HEK293T (cell line): Measurements from ENCODE around the gene CR1.

Experiments
- CTCF ChIA-PET: fragments of 350-600 bp; formaldehyde crosslinking; extraction: SDS; loops from one replicate; lab custom pipeline; 2021; ENCODE audit warnings: antibody characterized with exemption, inconsistent platforms; lab: Yijun Ruan, JAX
- POLR2A ChIA-PET: fragments of 350-600 bp; formaldehyde crosslinking; extraction: SDS; loops from one replicate; lab custom pipeline; 2020; ENCODE audit warnings: antibody characterized with exemption, inconsistent platforms; lab: Yijun Ruan, JAX
- DNase-seq: peaks from one replicate; pipeline ENCODE4 v3.0.0; 2012; ENCODE audit warnings: mixed read lengths; ENCODE audit errors: extremely low spot score
- ARNT ChIP-seq: fragments of 450-650 bp; IDR thresholded peaks from 2 replicates; pipeline ENCODE4 v1.6.1; 2017; ENCODE audit warnings: mild to moderate bottlenecking
- BHLHE40 ChIP-seq: fragments of 450-650 bp; IDR thresholded peaks from 2 replicates; pipeline ENCODE4 v1.6.1; 2016; ENCODE audit warnings: mild to moderate bottlenecking, moderate library complexity, borderline replicate concordance
- CTBP1 ChIP-seq: fragments of 450-650 bp; IDR thresholded peaks from 2 replicates; pipeline ENCODE4 v1.6.1; 2016; ENCODE audit warnings: borderline replicate concordance
- ELF4 ChIP-seq: fragments of 450-650 bp; IDR thresholded peaks from 2 replicates; pipeline ENCODE4 v1.6.1; 2017; ENCODE audit warnings: antibody characterized with exemption
- FOXA1 ChIP-seq: fragments of 450-650 bp; IDR thresholded peaks from 2 replicates; pipeline ENCODE4 v1.6.1; 2016; ENCODE audit warnings: mild to moderate bottlenecking
- FOXK2 ChIP-seq: fragments of 450-650 bp; IDR thresholded peaks from 2 replicates; pipeline ENCODE4 v1.6.1; 2016; ENCODE audit warnings: mild to moderate bottlenecking
- FOXM1 ChIP-seq: fragments of 450-650 bp; IDR thresholded peaks from 2 replicates; pipeline ENCODE4 v1.6.1; 2017; ENCODE audit warnings: mild to moderate bottlenecking, borderline replicate concordance
- HDGF ChIP-seq: fragments of 450-650 bp; IDR thresholded peaks from 2 replicates; pipeline ENCODE4 v1.6.1; 2017; ENCODE audit warnings: antibody characterized with exemption, borderline replicate concordance
- L3MBTL2 ChIP-seq: fragments of 450-650 bp; conservative IDR thresholded peaks from 2 replicates; pipeline ENCODE4 v1.6.1; 2016; ENCODE audit warnings: mild to moderate bottlenecking
- LEF1 ChIP-seq: fragments of 450-650 bp; IDR thresholded peaks from 2 replicates; pipeline ENCODE4 v1.6.1; 2017; ENCODE audit warnings: mild to moderate bottlenecking, borderline replicate concordance
- NFRKB ChIP-seq: fragments of 450-650 bp; IDR thresholded peaks from 2 replicates; pipeline ENCODE4 v1.6.1; 2016; ENCODE audit warnings: mild to moderate bottlenecking, moderate library complexity
- SP1 ChIP-seq: fragments of 450-650 bp; IDR thresholded peaks from 2 replicates; pipeline ENCODE4 v1.6.1; 2017
- SUZ12 ChIP-seq: fragments of 450-650 bp; IDR thresholded peaks from 2 replicates; pipeline ENCODE4 v1.6.1; 2016; ENCODE audit warnings: mild to moderate bottlenecking
- TARDBP ChIP-seq: fragments of 450-650 bp; IDR thresholded peaks from 2 replicates; pipeline ENCODE4 v1.6.1; 2016
- ZNF384 ChIP-seq: fragments of 450-650 bp; IDR thresholded peaks from 2 replicates; pipeline ENCODE4 v1.6.1; 2016
- TF ChIP-seq, protein P1 (sequence below): fragments of 450-650 bp; IDR thresholded peaks from 2 replicates; pipeline ENCODE4 v1.6.1; 2016

CR1 gene

DNA sequence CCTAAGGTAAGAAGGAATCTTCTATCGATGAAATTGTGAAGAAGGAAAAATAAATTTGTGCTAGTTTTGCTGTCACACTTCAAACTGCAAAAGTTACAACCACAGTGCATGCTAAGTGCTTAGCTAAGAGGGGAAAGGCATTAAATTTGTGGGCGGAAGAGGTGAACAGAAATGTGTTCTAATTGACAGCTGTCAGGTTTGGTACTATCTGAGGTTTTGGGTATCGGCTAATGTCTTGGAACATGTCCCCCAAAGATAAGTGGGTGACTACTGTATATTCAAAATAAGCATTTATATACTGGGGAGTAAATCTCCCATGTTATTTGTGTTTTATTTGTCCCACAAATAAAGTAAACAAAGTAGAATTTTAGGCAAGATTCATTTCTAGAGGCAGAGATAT, 8.0 kb downstream of the CR1 start:
- DNase-seq = no peak
- TF ChIP-seq SUZ12 (no peak), FOXA1 (no peak), ARNT (no peak), FOXK2 (no peak), NFRKB (no peak), HDGF (no peak), BHLHE40 (no peak), SP1 (no peak), FOXM1 (no peak), L3MBTL2 (no peak), CTBP1 (no peak), ELF4 (no peak), TARDBP (no peak), LEF1 (no peak), ZNF384 (no peak)
- TF ChIP-seq, protein P1, sequence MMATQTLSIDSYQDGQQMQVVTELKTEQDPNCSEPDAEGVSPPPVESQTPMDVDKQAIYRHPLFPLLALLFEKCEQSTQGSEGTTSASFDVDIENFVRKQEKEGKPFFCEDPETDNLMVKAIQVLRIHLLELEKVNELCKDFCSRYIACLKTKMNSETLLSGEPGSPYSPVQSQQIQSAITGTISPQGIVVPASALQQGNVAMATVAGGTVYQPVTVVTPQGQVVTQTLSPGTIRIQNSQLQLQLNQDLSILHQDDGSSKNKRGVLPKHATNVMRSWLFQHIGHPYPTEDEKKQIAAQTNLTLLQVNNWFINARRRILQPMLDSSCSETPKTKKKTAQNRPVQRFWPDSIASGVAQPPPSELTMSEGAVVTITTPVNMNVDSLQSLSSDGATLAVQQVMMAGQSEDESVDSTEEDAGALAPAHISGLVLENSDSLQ = no peak
- ChIA-PET CTCF (no interaction called here), POLR2A (no interaction called here)

DNA sequence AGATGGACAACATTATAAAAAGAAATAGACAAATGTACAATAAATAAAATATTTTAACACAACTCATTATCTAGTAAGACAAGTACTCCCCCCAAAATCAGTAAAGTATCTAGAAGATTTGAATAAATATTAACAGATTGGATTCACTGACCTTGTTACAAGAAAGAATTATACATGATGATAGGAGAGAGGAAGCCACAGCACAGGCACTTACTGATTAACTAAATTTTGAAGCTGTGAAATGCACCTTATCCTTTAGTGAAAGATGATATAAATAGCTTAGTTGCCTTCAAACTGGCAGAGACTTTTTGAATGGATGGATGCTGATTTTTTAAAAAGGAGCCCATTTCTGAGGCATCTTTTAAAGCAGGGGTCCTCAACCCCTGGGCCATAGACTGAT, 8.5 kb downstream of the CR1 start:
- DNase-seq = no peak
- CTCF ChIA-PET = no interaction called here
- POLR2A ChIA-PET = no interaction called here
- no peak for TF ChIP-seq LEF1
- no peak for TF ChIP-seq FOXK2
- no peak for TF ChIP-seq ZNF384
- no peak for TF ChIP-seq L3MBTL2
- no peak for TF ChIP-seq SP1
- no peak for TF ChIP-seq SUZ12
- no peak for TF ChIP-seq NFRKB
- no peak for TF ChIP-seq ELF4
- no peak for TF ChIP-seq TARDBP
- TF ChIP-seq FOXM1 = no peak
- TF ChIP-seq, protein P1 = no peak
- TF ChIP-seq CTBP1 = no peak
- no peak for TF ChIP-seq ARNT
- TF ChIP-seq FOXA1 = no peak
- TF ChIP-seq BHLHE40 = no peak
- no peak for TF ChIP-seq HDGF

DNA sequence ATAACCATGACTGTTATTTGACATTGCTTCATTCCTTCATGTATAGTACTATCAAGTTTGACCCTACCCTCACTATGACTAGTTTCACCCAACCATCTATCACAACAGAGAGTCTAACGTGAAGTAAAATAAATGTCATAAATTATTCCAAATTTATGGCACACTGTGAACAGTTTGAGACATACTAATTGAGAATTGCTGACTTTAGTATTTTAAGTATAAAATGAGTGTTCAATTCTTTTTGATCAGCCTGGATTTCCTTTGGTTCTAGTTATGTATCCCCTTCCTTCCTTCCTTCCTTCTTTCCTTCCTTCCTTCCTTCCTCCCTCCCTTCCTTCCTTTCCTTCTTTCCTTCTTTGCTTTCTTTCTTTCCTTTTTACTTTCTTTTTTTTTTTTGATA, 14.5 kb downstream of the CR1 start:
- ChIA-PET POLR2A (no interaction called here), CTCF (interaction anchor here (0.7 kb wide), 1 partner anchor 575 kb away, joined by 5 read pairs; no protein-coding TSS in a partner anchor)
- no peak for DNase-seq
- no peak for TF ChIP-seq L3MBTL2
- TF ChIP-seq TARDBP = no peak
- no peak for TF ChIP-seq ELF4
- TF ChIP-seq SUZ12 = no peak
- TF ChIP-seq LEF1 = no peak
- no peak for TF ChIP-seq NFRKB
- no peak for TF ChIP-seq HDGF
- no peak for TF ChIP-seq SP1
- no peak for TF ChIP-seq FOXK2
- TF ChIP-seq FOXM1 = no peak
- no peak for TF ChIP-seq ZNF384
- TF ChIP-seq, protein P1 = no peak
- no peak for TF ChIP-seq FOXA1

DNA sequence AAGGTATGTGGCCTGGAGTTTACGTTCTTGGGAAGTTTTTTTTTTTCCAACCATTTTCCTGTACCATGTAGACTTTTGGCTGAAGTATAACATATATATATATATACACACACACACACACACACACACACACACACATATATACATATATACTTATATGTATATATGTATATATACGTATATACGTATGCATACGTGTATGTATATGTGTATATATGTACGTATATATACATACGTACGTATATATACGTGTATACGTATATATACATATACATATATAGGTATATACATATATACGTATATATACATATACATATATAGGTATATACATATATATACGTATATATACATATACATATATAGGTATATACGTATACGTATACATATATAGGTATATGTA, 18.9 kb downstream of the CR1 start:
- no peak for TF ChIP-seq LEF1
- POLR2A ChIA-PET = no interaction called here
- no peak for DNase-seq
- CTCF ChIA-PET = no interaction called here

DNA sequence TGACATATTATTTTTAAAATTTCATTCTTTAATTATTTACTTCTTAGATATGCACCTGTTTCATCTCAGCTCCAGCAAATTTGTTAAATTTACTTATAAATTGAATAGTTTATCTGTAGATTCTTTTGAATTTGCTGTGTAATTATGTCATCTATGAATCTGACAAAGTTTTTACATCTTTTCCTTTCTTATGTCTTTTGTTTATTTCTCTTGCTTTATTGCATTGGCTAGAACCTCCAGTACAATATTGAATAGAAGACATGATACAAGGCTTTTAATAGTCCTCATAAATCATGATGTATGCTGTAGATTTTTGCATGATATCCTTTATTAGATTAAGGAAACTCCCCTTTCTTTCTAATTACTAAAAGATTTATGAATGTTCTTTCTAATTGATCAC, 20.8 kb downstream of the CR1 start:
- POLR2A ChIA-PET = no interaction called here
- TF ChIP-seq BHLHE40 (no peak), FOXM1 (no peak), FOXK2 (no peak), NFRKB (no peak), ZNF384 (no peak), CTBP1 (no peak), ARNT (no peak), FOXA1 (no peak), L3MBTL2 (no peak), ELF4 (no peak), SP1 (no peak), LEF1 (no peak), TARDBP (no peak), SUZ12 (no peak), HDGF (no peak)
- TF ChIP-seq, protein P1 = no peak
- no peak for DNase-seq
- CTCF ChIA-PET = no interaction called here
